RPMI8226 (cell line): ENCODE data around the gene DDX47.

Experiments
- DNase-seq: peaks from one replicate; pipeline ENCODE4 v3.0.0-alpha.2; 2015

DDX47 gene

GRCh38 chr12:12813120-12814101 lies at the start of gene DDX47:
DDX47 (plus strand) TSS chr12:12813346; CDS start chr12:12813368, 22 bp downstream.
- peak; percentile 96 for DNase-seq

GRCh38 chr12:12764824-12765223 lies 48.3 kb upstream of the DDX47 start:
- no peak for DNase-seq

- DNase-seq, result no peak
These were observed 42.9 kb upstream of the DDX47 start for GRCh38 chr12:12770262-12770661.

GRCh38 chr12:12774791-12775190 lies 38.4 kb upstream of the DDX47 start:
- no peak for DNase-seq

- DNase-seq, result peak; percentile 68
These were observed 36.9 kb upstream of the DDX47 start for GRCh38 chr12:12776261-12776660.

- DNase-seq, result no peak
These were observed 36.1 kb upstream of the DDX47 start for GRCh38 chr12:12777092-12777491.

GRCh38 chr12:12779007-12779406 lies 34.1 kb upstream of the DDX47 start:
- no peak for DNase-seq

GRCh38 chr12:12779529-12779928 lies 33.6 kb upstream of the DDX47 start:
- no peak for DNase-seq

- DNase-seq, result no peak
These were observed 29.0 kb upstream of the DDX47 start for GRCh38 chr12:12784116-12784515.

- peak; percentile 55 for DNase-seq
These were observed 28.0 kb upstream of the DDX47 start, which contains the start of gene APOLD1 for GRCh38 chr12:12784911-12785814. APOLD1 (plus strand) TSS chr12:12785659; CDS start chr12:12785692, 33 bp downstream.

- DNase-seq, result no peak
These were observed 26.8 kb upstream of the DDX47 start for GRCh38 chr12:12786351-12786705.

GRCh38 chr12:12786706-12787601 lies 26.2 kb upstream of the DDX47 start:
- peak; percentile 88 for DNase-seq

GRCh38 chr12:12788131-12788530 lies 25.0 kb upstream of the DDX47 start:
- no peak for DNase-seq

- peak; percentile 89 for DNase-seq
These were observed 24.3 kb upstream of the DDX47 start for GRCh38 chr12:12788675-12789368.

GRCh38 chr12:12790956-12791355 lies 22.2 kb upstream of the DDX47 start:
- DNase-seq, result no peak

GRCh38 chr12:12791756-12792369 lies 21.3 kb upstream of the DDX47 start:
- no peak for DNase-seq

- DNase-seq, result no peak
These were observed 20.7 kb upstream of the DDX47 start for GRCh38 chr12:12792421-12792820.

- no peak for DNase-seq
These were observed 18.5 kb upstream of the DDX47 start for GRCh38 chr12:12794686-12795085.

GRCh38 chr12:12796171-12796570 lies 17.0 kb upstream of the DDX47 start:
- DNase-seq, result no peak

- DNase-seq, result peak; percentile 87
These were observed 16.0 kb upstream of the DDX47 start for GRCh38 chr12:12796928-12797793.
